GM21723 (cell line): ENCODE results near the gene IRX3.

ENCODE experiments used
- ATAC-seq: cut with Tn5 transposase; IDR thresholded peaks from one replicate; pipeline ENCODE4 v1.9.1; 2021; ENCODE audit warnings: mild to moderate bottlenecking, moderate library complexity; ENCODE audit not compliant: unreplicated experiment

Gene IRX3

DNA sequence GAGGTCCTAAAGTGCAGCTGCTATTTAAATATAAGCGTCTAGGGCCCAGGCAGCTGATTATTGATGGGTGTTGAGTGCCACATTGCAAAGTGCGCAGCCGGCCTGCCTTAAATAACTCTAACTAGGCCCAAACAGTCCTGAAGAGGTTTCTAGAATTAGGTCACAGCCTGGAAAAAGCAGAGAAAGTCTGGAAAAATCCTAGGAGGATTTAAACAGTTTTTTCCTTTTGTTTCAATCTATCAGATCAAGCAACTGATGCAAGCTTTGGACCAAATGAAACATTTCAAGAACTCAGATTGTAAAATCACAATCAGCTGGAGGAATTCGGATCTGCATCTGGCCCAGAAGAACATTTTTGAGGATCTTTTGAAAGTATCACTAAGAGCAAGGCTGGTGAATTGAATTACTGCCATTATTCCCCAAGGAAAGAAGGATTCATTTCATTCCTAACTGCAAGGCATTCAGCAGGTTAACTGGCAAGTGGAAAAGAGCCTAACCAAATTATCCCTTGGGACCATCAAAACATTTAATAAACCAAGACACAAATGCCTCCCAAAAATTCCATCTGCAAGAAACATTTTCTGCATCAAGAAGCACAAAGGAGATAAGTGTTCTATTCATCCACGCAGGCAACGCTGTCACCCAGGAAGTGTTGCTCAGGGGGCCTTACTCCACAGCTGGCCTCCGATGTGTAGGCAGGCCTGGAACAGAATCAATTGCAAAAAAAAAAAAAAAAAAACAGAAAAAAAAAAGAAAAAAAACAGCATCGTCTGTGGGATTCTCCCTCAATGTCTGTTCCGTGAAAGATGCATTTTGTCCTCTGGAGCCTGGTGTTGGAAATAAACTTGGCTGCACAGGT is 46.1 kb downstream of the IRX3 start:
- no peak for ATAC-seq

GRCh38 chr16:54239456-54239855 is 47.1 kb downstream of the IRX3 start:
- ATAC-seq = no peak

DNA sequence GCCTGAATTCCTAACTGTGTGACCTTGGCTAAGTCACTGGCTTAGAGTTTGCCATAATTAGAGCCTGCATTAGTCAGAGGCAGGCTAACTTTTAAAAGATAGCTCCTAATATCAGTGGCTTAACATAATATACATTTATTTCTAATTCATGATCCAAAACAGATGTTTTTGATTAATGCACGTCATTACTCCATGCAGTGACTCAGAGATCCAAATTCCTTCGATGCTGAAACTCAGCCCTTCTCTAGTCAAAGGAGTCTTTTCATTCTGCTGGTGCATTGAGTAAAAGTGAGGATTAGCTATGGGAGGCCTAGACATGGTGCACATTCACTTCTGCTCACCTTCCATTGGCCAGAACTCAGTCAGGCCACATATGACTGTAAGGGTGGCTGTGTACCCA is 49.8 kb downstream of the IRX3 start:
- ATAC-seq = no peak

DNA sequence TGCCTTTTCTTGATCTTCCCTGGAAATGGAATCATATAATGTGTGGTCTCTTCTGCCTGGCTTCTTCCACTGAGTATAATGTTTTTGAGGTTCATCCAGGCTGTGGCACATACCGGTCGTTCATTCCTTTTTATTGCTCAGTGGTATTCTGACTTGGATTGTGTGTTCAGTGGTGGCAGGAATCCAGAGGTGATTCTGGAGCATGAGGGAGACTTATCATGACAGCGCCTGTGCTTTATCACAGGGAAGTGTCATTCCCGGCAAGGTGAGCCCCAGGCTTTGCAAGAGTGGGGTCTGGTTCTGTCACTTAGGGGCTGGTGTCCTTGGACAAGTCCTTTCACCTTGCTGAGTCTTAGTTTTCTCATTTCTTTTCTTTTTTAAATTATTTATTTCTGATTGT is 53.0 kb downstream of the IRX3 start:
- no peak for ATAC-seq
